ENCODE results near the gene KCNK17.

KCNK17 gene

DNA sequence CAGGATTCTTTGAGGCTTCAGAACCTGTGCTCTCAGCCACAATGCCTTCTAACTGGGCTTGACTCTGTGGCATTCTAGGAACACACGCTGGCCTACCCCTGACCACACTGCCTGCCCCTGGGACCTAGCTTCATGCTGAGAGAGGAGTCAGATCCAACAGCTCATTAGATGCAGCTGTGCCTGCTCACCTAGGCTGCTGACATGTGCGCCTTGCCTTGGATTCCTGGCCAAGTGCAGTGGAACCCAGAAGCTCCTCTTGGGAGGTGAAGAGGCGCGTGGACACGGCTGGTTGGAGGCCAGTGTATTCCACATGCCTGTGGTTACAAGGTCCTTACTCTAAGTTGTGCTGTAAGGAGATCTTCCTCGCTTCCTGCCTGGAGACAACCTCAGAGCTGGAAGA is 33.0 kb upstream of the KCNK17 start:
- Mint-ChIP-seq H3K36me3 (ENCODE audit: low read depth) (no peaks in the 10 kb centered on the region), H3K9me3 (no peaks in the 10 kb centered on the region), H3K4me1 (peaks cover 21% of the 10 kb centered on the region), H3K4me3 (no peak overlapping the region), H3K27ac (no peak overlapping the region), H3K27me3 (ENCODE audit: low read depth, poor library complexity) (peaks cover 9% of the 10 kb centered on the region)
- TF ChIP-seq, protein P1, sequence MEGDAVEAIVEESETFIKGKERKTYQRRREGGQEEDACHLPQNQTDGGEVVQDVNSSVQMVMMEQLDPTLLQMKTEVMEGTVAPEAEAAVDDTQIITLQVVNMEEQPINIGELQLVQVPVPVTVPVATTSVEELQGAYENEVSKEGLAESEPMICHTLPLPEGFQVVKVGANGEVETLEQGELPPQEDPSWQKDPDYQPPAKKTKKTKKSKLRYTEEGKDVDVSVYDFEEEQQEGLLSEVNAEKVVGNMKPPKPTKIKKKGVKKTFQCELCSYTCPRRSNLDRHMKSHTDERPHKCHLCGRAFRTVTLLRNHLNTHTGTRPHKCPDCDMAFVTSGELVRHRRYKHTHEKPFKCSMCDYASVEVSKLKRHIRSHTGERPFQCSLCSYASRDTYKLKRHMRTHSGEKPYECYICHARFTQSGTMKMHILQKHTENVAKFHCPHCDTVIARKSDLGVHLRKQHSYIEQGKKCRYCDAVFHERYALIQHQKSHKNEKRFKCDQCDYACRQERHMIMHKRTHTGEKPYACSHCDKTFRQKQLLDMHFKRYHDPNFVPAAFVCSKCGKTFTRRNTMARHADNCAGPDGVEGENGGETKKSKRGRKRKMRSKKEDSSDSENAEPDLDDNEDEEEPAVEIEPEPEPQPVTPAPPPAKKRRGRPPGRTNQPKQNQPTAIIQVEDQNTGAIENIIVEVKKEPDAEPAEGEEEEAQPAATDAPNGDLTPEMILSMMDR (IDR thresholded peaks at IDR 0.05), result no peak
- DNase-seq, result no peak

DNA sequence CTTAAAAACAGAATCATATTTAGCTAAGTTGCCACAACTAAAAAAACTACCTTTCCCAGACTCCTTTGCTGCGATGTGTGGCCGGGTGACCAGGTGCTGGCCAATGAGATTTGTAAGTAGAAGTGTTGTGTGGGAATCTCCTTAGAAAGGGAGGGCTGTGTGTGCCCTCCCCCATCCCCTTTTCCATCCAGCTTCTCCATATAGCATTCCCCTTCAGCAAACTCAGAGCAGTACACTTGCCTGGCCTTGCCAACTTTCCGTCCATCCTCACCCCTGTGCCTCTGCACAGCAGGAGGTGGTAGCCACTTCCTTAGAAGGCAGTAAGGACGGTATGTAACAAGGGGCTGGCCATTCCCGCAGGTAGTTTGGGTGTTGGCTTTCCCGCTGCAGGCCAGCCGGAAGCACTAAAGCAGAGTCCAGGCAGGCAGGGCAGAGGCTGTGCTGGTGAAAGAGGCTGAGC is 30.6 kb upstream of the KCNK17 start:
- H3K4me3 Mint-ChIP-seq, result no peak overlapping the region
- no peak for DNase-seq
- peaks cover 21% of the 10 kb centered on the region for H3K4me1 Mint-ChIP-seq
- H3K27me3 Mint-ChIP-seq (ENCODE audit: low read depth, poor library complexity), result peaks cover 9% of the 10 kb centered on the region
- H3K9me3 Mint-ChIP-seq, result no peaks in the 10 kb centered on the region
- H3K27ac Mint-ChIP-seq, result peak overlapping the region; percentile 30
- H3K36me3 Mint-ChIP-seq (ENCODE audit: low read depth), result no peaks in the 10 kb centered on the region
- TF ChIP-seq, protein P1 (IDR thresholded peaks at IDR 0.05), result no peak

DNA sequence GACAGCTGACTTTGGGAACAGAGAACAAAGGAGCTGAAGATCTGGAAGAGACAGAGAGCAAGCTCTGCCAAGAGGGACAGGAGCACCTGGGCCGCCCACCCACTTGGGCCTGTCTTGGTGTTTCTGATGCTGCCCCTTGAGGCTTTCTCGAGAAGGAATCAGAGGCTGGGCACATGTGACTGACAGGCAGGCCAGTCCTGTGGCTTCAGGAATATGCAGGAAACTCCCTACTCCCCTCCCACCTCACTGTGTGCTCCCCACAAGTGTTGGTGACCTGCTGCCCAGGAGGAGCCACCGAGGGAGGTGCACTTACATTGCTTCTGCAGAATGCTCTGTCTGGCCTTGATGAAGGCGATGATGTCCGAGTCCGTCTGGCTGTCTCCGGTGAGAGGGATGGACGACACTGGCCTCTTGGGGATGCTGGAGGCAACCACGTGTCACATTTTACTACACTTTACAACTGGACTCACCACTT is 29.2 kb upstream of the KCNK17 start:
- Mint-ChIP-seq H3K4me3 (no peak overlapping the region), H3K36me3 (ENCODE audit: low read depth) (no peaks in the 10 kb centered on the region), H3K27me3 (ENCODE audit: low read depth, poor library complexity) (peaks cover 9% of the 10 kb centered on the region), H3K4me1 (peaks cover 22% of the 10 kb centered on the region), H3K9me3 (no peaks in the 10 kb centered on the region), H3K27ac (peak overlapping the region; percentile 78)
- TF ChIP-seq, protein P1 (IDR thresholded peaks at IDR 0.05), result no peak
- DNase-seq, result no peak

DNA sequence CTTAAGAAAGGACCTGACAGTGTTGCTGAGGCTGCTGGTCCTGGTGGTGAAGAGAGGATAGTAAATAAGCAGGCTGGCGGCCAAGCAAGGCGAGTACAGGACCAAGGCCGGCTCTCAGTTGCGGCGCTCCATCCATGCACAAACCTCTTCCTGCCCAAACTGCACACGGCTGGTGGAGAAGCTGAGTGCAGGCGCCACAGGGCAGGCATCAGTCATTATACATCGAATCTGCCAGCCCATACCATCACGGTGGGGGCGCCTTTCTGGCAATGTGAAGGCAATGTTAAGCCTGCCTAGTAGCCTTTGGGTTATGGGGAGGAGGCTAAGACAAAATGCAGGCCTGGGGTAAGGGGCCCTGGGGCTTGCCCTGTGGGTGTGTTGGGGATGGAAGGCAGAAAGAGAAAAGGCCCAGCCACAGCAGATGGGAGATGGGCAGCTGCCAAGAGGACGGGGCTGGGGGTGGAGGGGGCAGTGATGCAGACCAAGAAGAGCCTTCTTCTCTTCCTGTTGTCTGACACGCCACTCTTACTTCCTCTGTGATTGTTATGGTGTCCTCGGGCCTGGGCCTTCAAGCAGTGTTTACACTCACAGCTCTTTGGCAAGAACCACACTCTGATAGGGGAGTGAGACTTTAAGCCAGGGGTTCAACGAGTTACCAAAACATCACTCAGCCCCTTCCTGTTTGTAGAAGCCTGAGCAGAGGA is 28.6 kb upstream of the KCNK17 start:
- DNase-seq, result no peak
- H3K27me3 Mint-ChIP-seq (ENCODE audit: low read depth, poor library complexity), result peaks cover 7% of the 10 kb centered on the region
- H3K36me3 Mint-ChIP-seq (ENCODE audit: low read depth), result no peaks in the 10 kb centered on the region
- no peaks in the 10 kb centered on the region for H3K9me3 Mint-ChIP-seq
- TF ChIP-seq, protein P1 (IDR thresholded peaks at IDR 0.05), result no peak
- peak overlapping the region; percentile 78 for H3K27ac Mint-ChIP-seq
- no peak overlapping the region for H3K4me3 Mint-ChIP-seq
- H3K4me1 Mint-ChIP-seq, result peaks cover 25% of the 10 kb centered on the region

DNA sequence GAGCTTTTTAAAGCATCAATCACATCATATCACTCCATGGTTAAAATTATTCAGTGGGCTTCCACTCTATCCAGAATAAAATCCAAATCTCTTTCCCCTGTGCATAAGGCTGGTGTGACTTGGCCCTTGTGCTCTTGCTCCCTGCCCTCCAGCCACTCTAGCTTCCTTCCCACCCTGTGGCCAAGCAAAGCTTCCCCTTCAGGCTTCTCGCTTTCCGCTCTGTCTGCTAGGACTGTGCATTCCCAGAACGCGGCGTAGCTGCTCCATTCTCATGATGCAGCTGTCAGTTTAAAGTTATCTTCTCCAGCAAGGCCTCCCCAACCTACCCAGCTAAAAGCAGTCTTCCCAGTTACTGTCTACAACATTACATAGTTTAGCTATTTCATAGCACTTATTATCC is 27.7 kb upstream of the KCNK17 start:
- no peak for DNase-seq
- TF ChIP-seq, protein P1 (IDR thresholded peaks at IDR 0.05), result no peak
- Mint-ChIP-seq H3K4me1 (peaks cover 27% of the 10 kb centered on the region), H3K36me3 (ENCODE audit: low read depth) (no peaks in the 10 kb centered on the region), H3K9me3 (no peaks in the 10 kb centered on the region), H3K27me3 (ENCODE audit: low read depth, poor library complexity) (peaks cover 8% of the 10 kb centered on the region), H3K27ac (no peak overlapping the region), H3K4me3 (no peak overlapping the region)

DNA sequence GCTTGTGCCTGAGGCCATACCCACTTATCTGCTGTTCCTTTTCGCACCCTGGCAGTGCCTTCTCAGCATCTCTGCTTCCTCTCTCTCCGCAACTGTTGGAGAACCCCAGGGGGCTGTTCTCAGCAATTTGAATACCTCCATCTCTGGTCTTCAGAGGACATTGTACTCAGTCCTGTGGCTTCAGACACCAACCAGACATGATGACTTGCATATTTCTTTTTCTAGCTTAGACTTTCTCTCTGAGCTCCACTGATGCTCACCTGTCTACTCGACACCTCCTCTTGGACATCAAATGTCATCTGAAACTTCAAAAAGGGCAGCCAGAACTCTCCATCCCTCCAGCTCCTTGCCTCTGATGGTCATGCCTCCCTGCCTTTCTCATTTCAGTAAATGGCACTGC is 27.1 kb upstream of the KCNK17 start:
- Mint-ChIP-seq H3K4me1 (peaks cover 33% of the 10 kb centered on the region), H3K4me3 (no peak overlapping the region), H3K27me3 (ENCODE audit: low read depth, poor library complexity) (peaks cover 10% of the 10 kb centered on the region), H3K27ac (no peak overlapping the region), H3K9me3 (no peaks in the 10 kb centered on the region), H3K36me3 (ENCODE audit: low read depth) (no peaks in the 10 kb centered on the region)
- no peak for DNase-seq
- TF ChIP-seq, protein P1 (IDR thresholded peaks at IDR 0.05), result no peak
